Measurements from ENCODE around the gene PLEKHS1. TPM values are rescaled to one million over a fixed set of nuclear protein-coding genes. Genes with fewer than 3 reads are reported as not detected.
"Not testable (repeated sequence)": the region's sequence is repeated elsewhere in the genome, so short reads cannot be mapped to it uniquely, and the experiment has no call there.

PLEKHS1 gene
- total RNA-seq, 1 experiment from 2014 or later, result not detected

- DNase-seq (ENCODE audit: low read depth), result no peak
These were observed 11.9 kb upstream of the PLEKHS1 start for GRCh38 chr10:113739577-113739976.

GRCh38 chr10:113740850-113741249, 10.6 kb upstream of the PLEKHS1 start:
- no peak for DNase-seq (ENCODE audit: low read depth)

GRCh38 chr10:113742466-113742865, 9.0 kb upstream of the PLEKHS1 start:
- DNase-seq (ENCODE audit: low read depth), result no peak

- DNase-seq (ENCODE audit: low read depth), result no peak
These were observed 7.9 kb upstream of the PLEKHS1 start for GRCh38 chr10:113743594-113743993.

GRCh38 chr10:113745374-113745773, 6.1 kb upstream of the PLEKHS1 start:
- DNase-seq (ENCODE audit: low read depth), result no peak

- peak; percentile 17 for DNase-seq (ENCODE audit: low read depth)
These were observed 5.1 kb upstream of the PLEKHS1 start for GRCh38 chr10:113746217-113746957.

GRCh38 chr10:113752553-113752952, 1.1 kb downstream of the PLEKHS1 start:
- no peak for DNase-seq (ENCODE audit: low read depth)

DNA sequence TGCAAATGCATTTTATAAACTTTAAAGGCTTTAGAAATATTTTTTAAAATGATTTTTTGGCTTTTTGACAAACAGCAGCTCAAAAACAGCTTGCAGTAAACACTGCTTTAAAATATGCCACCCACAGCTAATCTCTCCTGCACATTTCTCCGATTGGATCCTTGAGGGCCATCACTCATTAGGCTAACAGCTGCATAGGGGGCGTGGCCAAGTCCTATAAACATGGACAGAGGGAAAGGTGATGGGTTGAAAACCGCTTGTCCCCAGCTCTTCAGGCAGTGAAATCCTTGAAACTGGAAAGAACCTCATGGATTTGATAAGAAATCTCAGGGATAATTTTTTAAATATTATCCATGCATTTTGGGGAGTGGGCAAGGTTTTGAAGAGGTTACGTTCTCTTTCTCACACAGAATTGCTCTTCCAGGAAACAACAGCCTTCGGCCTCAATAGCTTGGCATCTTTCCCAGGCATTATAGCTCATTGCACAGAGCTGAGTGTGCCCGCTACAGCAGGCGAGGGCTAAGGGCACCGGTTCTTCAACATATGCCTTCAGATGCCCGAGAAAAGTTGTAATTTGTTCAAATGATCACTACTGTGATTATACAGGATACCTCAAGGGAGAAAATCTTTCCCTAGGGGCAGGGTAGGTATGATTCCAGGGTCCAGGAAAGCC, 1.7 kb downstream of the PLEKHS1 start:
- DNase-seq (ENCODE audit: low read depth), result peak; percentile 22

DNA sequence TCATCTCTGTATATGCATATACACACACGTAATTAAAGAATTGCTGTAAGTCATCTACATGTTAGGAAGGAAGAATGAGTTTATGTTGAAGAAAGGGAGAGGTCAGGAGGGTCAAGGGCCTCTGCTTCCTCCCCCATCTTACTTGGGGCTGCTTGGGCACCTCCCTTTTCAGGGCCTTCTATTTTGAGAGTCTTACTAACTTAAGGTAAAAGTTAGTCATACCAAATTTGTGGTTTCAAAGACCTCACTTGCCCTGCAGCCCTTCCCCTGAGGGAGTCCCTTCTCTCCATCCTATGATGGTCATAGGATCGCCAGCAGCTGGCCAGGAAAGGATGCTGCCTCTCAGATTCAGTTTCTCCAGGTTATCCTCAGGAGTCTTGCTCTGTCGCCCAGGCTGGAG, 2.6 kb downstream of the PLEKHS1 start:
- peak; percentile 3 for DNase-seq (ENCODE audit: low read depth)

GRCh38 chr10:113754768-113755167, 3.3 kb downstream of the PLEKHS1 start:
- DNase-seq (ENCODE audit: low read depth), result no peak

GRCh38 chr10:113756940-113757543, 5.6 kb downstream of the PLEKHS1 start:
- no peak for DNase-seq (ENCODE audit: low read depth)

DNA sequence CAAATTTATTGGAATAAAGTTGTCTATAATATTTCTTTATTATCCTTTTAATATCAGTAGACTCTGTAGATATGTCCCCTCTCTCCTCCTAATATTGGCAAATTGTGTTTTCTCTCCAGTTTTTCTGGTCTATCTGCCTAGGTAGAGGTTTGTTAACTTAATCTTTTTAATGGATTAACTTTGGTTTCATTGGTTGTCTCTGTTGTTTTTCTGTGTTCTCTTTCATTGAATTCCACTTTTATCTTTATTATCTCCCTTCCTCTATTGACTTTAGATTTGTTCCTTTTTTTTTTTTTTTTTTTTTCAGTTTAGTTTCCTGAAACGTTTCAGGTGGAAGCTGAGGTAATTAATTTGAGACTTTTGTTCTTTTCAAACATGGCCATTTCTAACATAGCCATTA, 10.6 kb downstream of the PLEKHS1 start:
- no peak for DNase-seq (ENCODE audit: low read depth)

DNA sequence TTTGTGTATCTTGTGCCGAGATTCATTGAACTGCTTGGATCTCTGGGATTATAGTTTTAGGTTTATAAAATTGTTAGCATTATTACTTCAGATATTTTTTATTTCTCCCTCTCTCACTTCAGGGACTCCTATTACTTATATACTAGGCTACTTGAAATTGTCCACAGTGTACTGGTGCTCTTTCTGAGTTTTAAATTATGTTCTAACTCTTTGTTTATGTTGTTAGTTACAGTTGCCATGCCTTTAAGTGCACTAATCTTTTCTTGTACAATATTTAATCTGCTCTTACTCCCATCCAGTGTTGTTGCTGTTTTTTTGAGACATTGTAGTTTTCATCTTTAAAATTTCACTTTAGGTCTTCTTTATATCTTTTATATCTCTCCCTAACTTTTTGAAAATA, 13.1 kb downstream of the PLEKHS1 start:
- DNase-seq (ENCODE audit: low read depth), result no peak

DNA sequence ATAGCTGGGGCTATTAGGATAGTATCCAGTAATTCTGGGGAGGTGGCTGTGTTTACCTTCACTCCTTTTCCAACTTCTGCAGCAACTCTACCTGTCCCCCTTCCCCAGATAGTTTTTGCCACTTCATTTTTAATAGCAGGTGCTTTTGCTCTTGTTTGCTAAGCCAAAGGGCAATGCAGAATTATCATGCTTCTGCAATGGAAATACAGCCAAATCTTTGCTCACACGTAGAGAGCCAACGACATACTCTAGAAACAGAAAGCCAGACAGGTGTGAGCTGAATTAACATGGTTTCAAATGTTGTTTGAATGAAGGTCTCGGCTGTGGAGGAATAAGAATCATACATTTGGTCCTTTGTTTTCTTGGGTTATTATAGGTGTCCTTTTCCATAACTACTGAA, 14.4 kb downstream of the PLEKHS1 start:
- no peak for DNase-seq (ENCODE audit: low read depth)

GRCh38 chr10:113767222-113767621, 15.7 kb downstream of the PLEKHS1 start:
- DNase-seq (ENCODE audit: low read depth), result no peak

- DNase-seq (ENCODE audit: low read depth), result no peak
These were observed 18.9 kb downstream of the PLEKHS1 start for GRCh38 chr10:113770346-113770745.

- DNase-seq (ENCODE audit: low read depth), result not testable (repeated sequence)
These were observed 19.6 kb downstream of the PLEKHS1 start for GRCh38 chr10:113771131-113771530.

DNA sequence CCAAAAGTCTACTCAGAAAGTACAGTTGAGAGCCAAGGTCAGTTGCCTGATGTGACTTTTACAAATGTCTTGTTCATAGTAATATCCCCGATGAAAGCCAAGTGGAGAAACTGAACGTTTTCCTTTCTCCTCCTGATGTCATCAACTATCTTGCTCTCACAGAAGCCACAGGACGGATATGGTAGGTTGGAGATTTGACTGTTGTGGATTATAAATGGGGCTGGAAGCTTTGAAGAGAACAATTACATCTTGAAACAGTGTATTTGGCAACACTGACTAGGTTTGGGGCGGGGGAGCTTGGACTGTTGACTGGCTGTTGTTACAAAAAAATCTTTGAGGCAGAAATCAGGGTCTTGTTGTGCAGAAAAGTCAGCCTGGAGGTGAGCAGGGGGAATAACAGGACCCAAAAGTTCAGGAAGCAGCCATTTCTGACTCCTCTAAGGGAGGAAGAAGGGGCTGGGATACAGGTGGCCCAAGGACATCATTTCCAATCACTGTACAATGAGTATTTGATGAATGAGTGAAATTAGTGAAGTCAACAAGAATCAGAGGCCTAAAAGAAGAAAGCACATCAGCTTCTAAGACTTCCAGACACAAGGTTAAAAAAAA, 24.3 kb downstream of the PLEKHS1 start:
- DNase-seq (ENCODE audit: low read depth), result no peak

DNA sequence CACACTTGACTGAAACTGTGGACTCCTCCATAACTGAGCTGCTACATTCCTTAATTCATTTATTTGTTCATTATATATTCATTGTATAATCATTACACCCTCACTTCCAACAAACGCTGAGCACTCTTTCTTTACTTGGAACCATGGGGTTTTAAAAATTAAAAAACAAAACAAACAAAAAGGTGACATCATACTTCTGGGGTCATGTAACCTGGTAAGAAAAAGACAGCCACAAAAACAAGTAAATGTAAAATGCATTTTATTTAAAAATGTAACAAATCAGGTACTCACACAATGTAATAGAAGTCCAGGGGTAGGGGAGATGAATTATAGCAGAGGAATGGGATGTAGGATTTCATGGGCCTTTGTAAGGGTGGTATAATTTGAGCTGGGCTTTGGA, 25.1 kb downstream of the PLEKHS1 start:
- no peak for DNase-seq (ENCODE audit: low read depth)

DNA sequence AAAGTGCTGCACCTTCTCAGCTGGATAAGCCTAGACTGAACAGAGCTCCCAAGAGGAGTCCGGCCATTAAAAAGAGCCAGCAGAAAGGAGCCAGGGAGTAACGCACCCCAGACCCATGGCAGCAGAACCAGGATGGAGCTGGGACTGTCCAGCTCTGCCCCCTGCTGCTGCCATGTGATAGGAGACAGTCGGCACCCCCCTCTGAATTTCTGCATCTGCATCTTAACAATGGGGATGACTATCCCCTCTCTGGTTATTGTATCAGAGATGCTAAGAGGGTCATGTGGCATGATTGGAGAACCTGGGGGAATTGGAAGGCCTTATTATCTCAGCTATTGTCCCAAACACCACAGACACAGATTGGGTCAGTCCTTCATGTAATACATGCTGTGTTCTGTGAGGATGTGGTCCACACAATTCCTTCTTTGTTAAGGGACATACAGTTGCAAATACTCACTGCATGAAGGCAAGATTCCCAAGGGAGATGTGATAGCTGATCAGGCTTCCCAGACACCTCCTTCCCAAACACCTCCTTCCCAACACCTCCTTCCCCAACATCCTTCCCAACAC, 29.3 kb downstream of the PLEKHS1 start:
- DNase-seq (ENCODE audit: low read depth), result no peak

DNA sequence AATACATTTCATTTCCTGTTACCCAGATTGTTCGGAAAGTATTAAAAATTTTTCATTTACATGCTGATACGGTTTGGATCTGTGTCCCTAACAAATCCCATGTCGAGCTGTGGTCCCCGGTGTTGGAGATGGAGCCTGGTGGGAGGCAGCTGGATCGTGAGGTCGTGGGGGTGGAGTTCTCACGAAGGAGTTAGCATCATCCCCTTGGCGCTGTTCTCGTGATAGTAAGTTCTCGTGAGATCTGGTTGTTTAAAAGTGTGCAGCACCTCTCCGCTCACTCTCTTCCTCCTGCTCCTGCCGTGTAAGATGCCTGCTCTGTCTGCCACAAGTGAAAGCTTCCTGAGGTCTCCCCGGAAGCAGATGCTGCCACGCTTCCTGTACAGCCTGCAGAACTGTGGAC, 30.9 kb downstream of the PLEKHS1 start:
- no peak for DNase-seq (ENCODE audit: low read depth)
